K562 (cell line): ENCODE measurements around the gene C1orf56. TPM values are rescaled to one million over a fixed set of nuclear protein-coding genes. Genes with fewer than 3 reads are reported as not detected.

ENCODE experiments used
- ATAC-seq: fragments of 200-7000 bp; cut with Tn5 transposase; 3 replicates; pipeline ENCODE4 v1.9.1; 2020; ENCODE audit warnings: moderate library complexity
- BruUV-seq: library from RNA; stranded (reverse); fragments of 400-500 nt; replicated peaks from 2 replicates; lab custom pipeline; 2021; lab: Mats Ljungman, UMichigan
- CTCF ChIA-PET: fragments of 300-600 bp; formaldehyde crosslinking; extraction: SDS; loops from one replicate; lab custom pipeline; 2021; ENCODE audit warnings: low intra/inter-chr PET ratio; lab: Yijun Ruan, JAX
- POLR2A ChIA-PET: fragments of 300-600, 350-650 bp; sonication (Branson Sonifier 250); formaldehyde crosslinking; extraction: SDS; loops from one replicate; lab custom pipeline; 2021; ENCODE audit warnings: antibody characterized with exemption, inconsistent platforms; lab: Yijun Ruan, JAX
- DNase-seq, 4 experiments: peaks; one replicate each; pipeline versions ENCODE4 v3.0.0 to v3.0.0-alpha.2; 2011 to 2018; ENCODE audit warnings: low spot score in 3 of 4, mixed read lengths in 3 of 4; ENCODE audit errors: extremely low read depth in 1 of 4
- FAIRE-seq: peaks from 2 replicates; lab custom pipeline; 2011; peaks lifted over from hg19 to GRCh38; lab: Jason Lieb, UNC
- H2AFZ ChIP-seq: 2 replicates; pipeline ENCODE4 v1.6.0; 2011; ENCODE audit warnings: low read depth, low read length, control low read depth, inconsistent platforms
- H3K27ac ChIP-seq: fragments of 200-600 bp; 3 replicates; pipeline ENCODE4 v1.8.0; 2011; ENCODE audit warnings: low read depth, mild to moderate bottlenecking, control low read depth, inconsistent platforms, low read length, moderate library complexity, mixed read lengths; ENCODE audit errors: extremely low read depth
- H3K27me3 ChIP-seq, 2 experiments: fragments of 300-600 bp in 1 of 2; 2 replicates in 1 of 2; 3 replicates in 1 of 2; pipeline versions ENCODE4 v1.6.0 to v1.8.0; 2011; ENCODE audit warnings: inconsistent platforms in 2 of 2, low read length in 2 of 2, mild to moderate bottlenecking in 1 of 2, mixed read lengths in 1 of 2, moderate library complexity in 1 of 2; ENCODE audit not compliant: control insufficient read depth in 2 of 2, insufficient read depth in 2 of 2
- H3K36me3 ChIP-seq: fragments of 300-600 bp; 3 replicates; pipeline ENCODE4 v1.8.0; 2011; ENCODE audit warnings: mild to moderate bottlenecking, low read length, inconsistent platforms; ENCODE audit not compliant: control insufficient read depth, insufficient read depth
- H3K4me1 ChIP-seq, 2 experiments: fragments of 200-600 bp in 1 of 2; replicated peaks in 1 of 2; 2 replicates in 1 of 2; 3 replicates in 1 of 2; pipeline versions ENCODE4 v1.5.1 to v1.8.0; 2011; ENCODE audit warnings: inconsistent platforms in 2 of 2, low read length in 2 of 2, mild to moderate bottlenecking in 1 of 2, mixed read lengths in 1 of 2, moderate library complexity in 1 of 2; ENCODE audit not compliant: control insufficient read depth in 2 of 2, insufficient read depth in 2 of 2
- H3K4me2 ChIP-seq: 2 replicates; pipeline ENCODE4 v1.6.1; 2011; ENCODE audit warnings: low read length, control low read depth, inconsistent platforms, mixed read lengths; ENCODE audit not compliant: insufficient read depth
- H3K4me3 ChIP-seq: fragments of 200-600 bp; sonication (generic), shearing (Covaris generic); 2 replicates; pipeline ENCODE4 v1.5.1; 2016; ENCODE audit warnings: control low read depth, inconsistent platforms
- H3K79me2 ChIP-seq: fragments of 200-600 bp; 3 replicates; pipeline ENCODE4 v1.8.0; 2011; ENCODE audit warnings: low read length, inconsistent platforms; ENCODE audit not compliant: control insufficient read depth, insufficient read depth
- H3K9ac ChIP-seq, 2 experiments: 2 replicates each; pipeline versions ENCODE4 v1.6.0 to v1.6.1; 2011; ENCODE audit warnings: low read depth in 2 of 2, low read length in 2 of 2, control low read depth in 1 of 2, inconsistent platforms in 1 of 2, mild to moderate bottlenecking in 1 of 2, mixed read lengths in 1 of 2; ENCODE audit not compliant: insufficient read depth in 1 of 2
- H3K9me1 ChIP-seq: one replicate; pipeline ENCODE4 v1.6.0; 2011; ENCODE audit warnings: inconsistent platforms, mild to moderate bottlenecking, low read length, moderate library complexity; ENCODE audit not compliant: control insufficient read depth, insufficient read depth
- H3K9me3 ChIP-seq: replicated peaks from 2 replicates; pipeline ENCODE4 v1.5.1; 2011; ENCODE audit warnings: low read depth, low read length, inconsistent platforms; ENCODE audit not compliant: control insufficient read depth, insufficient read depth
- H4K20me1 ChIP-seq: replicated peaks from 2 replicates; pipeline ENCODE4 v1.6.1; 2011; ENCODE audit warnings: low read length, inconsistent platforms, mixed read lengths; ENCODE audit not compliant: control insufficient read depth, insufficient read depth
- CCAR2 ChIP-seq: fragments of 200-400 bp; formaldehyde crosslinking; IDR thresholded peaks from 2 replicates; pipeline ENCODE4 v1.6.1; 2017; ENCODE audit warnings: mild to moderate bottlenecking, low read depth, low read length
- EZH2 ChIP-seq: IDR thresholded peaks from 2 replicates; pipeline ENCODE4 v1.6.1; 2012; ENCODE audit warnings: low read depth, mild to moderate bottlenecking, inconsistent platforms, low read length, borderline replicate concordance
- HMG20B ChIP-seq: fragments of 250-450 bp; sonication (Bioruptor Pico); IDR thresholded peaks from 2 replicates; pipeline ENCODE4 v1.5.0; 2021; ENCODE audit warnings: mild to moderate bottlenecking
- MTF1 ChIP-seq: fragments of 250-450 bp; sonication (Bioruptor Pico); IDR thresholded peaks from 2 replicates; pipeline ENCODE4 v1.9.0; 2021; ENCODE audit warnings: moderate library complexity, mild to moderate bottlenecking, inconsistent platforms, borderline replicate concordance
- NCOA4 ChIP-seq: fragments of 450-650 bp; IDR thresholded peaks from 2 replicates; pipeline ENCODE4 v1.6.1; 2018; ENCODE audit warnings: mild to moderate bottlenecking; ENCODE audit not compliant: partially characterized antibody
- RBM15 ChIP-seq: fragments of 200-400 bp; formaldehyde crosslinking; IDR thresholded peaks from 2 replicates; pipeline ENCODE4 v1.6.1; 2018; ENCODE audit warnings: mild to moderate bottlenecking, low read length, moderate library complexity; ENCODE audit not compliant: insufficient read depth
- RBM34 ChIP-seq: fragments of 200-400 bp; formaldehyde crosslinking; IDR thresholded peaks from 2 replicates; pipeline ENCODE4 v1.6.1; 2018; ENCODE audit warnings: low read length, borderline replicate concordance; ENCODE audit not compliant: insufficient read depth
- SNIP1 ChIP-seq: fragments of 450-650 bp; IDR thresholded peaks from 2 replicates; pipeline ENCODE4 v1.7.1; 2017; ENCODE audit warnings: low read depth, mild to moderate bottlenecking
- ZFPM2 ChIP-seq: fragments of 250-450 bp; sonication (Bioruptor Pico); IDR thresholded peaks from 2 replicates; pipeline ENCODE4 v1.5.1; 2022; ENCODE audit warnings: mild to moderate bottlenecking
- in situ Hi-C: fragments of 300-500 bp; cut with MboI; formaldehyde crosslinking; loops from 4 replicates; pipeline ENCODE4 v1.15.0; 2018; ENCODE audit warnings: inconsistent platforms, mixed read lengths
- intact Hi-C: fragments of 100-400 bp; cut with micrococcal nuclease; formaldehyde crosslinking; loops from 2 replicates; pipeline ENCODE4 v1.14.2; 2022
- polyA plus RNA-seq, 8 experiments: library from polyadenylated mRNA; depleted of rRNA in 4 of 8; stranded (reverse) in 5 of 8; unstranded in 3 of 8; fragments of >200 nt; fragmentation: Nextera tagmentation in 2 of 8; fragmentation: Illumina TruSeq in 1 of 8; extraction: Ambion mirVana in 2 of 8; extraction: Trizol in 1 of 8; gene quantifications; 2 replicates each; pipeline versions ENCODE4 v1.2.1 to v1.2.3, GENCODE V29; 2011 to 2014; ENCODE audit warnings: inconsistent platforms in 1 of 8, missing spikeins in 1 of 8
- total RNA-seq, 7 experiments: library from RNA; depleted of rRNA in 6 of 7; stranded (reverse); fragments of >200 nt in 6 of 7; fragmentation: Illumina TruSeq in 2 of 7; extraction: Trizol in 2 of 7; gene quantifications; 2 replicates each; pipeline versions ENCODE4 v1.2.1 to v1.2.3, GENCODE V29; 2011 to 2021; ENCODE audit warnings: low replicate concordance in 1 of 7
- TF ChIP-seq, protein P1 (sequence below): fragments of 250-450 bp; sonication (Bioruptor Pico); IDR thresholded peaks from 2 replicates; pipeline ENCODE4 v1.5.0; 2021; ENCODE audit warnings: mild to moderate bottlenecking, moderate library complexity
- TF ChIP-seq, protein P2 (sequence below), 2 experiments: fragments of 450-650 bp; conservative IDR thresholded peaks; 2 replicates each; pipeline ENCODE4 v1.6.1; 2017; ENCODE audit warnings: mild to moderate bottlenecking in 2 of 2, moderate library complexity in 2 of 2
- TF ChIP-seq, protein P3 (sequence below): fragments of 250-450 bp; sonication (Bioruptor Pico); IDR thresholded peaks from 2 replicates; pipeline ENCODE4 v1.8.0; 2021; ENCODE audit warnings: moderate library complexity, mild to moderate bottlenecking, inconsistent platforms

C1orf56 gene
- total and polyA plus RNA-seq, 9 of the 15 experiments (the other 6 are each of a cell fraction or from before 2014, with no cell fraction given), result 0.18 to 15.7 (median 1.1) TPM

DNA sequence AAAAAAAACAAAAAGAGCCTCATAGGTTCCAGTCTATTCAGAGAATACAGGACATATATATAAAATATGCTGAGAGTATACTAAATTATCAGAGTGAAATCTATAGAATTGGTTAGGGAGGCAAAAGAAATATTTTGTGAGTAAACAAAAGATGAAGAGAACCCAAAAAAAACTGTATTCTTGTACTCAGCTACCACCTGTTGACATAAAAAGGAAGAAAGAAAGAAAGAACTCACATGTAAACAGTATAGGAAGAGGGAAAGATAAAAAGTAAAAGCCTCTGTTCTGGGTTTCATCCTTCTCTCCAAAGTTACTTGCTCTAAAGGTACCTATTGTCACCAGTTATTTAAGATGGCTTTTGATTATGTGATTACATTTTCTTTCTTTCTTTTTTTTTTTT lies 21.1 kb upstream of the C1orf56 start:
- no peak overlapping the region for H2AFZ ChIP-seq
- FAIRE-seq (no peak), DNase-seq (no peak), ATAC-seq (no peak)
- no peaks in the 10 kb centered on the region for H3K79me2 ChIP-seq
- H3K9me3 ChIP-seq, result no peaks in the 10 kb centered on the region
- no peaks in the 10 kb centered on the region for H3K9me1 ChIP-seq
- CTCF ChIA-PET, result interaction anchor here (0.6 kb wide), 1 partner anchor 47 kb away, joined by 7 read pairs; no protein-coding TSS in a partner anchor
- H3K4me2 ChIP-seq, result no peak overlapping the region
- H3K36me3 ChIP-seq, result peaks cover 56% of the 10 kb centered on the region
- no peak overlapping the region for H3K4me3 ChIP-seq
- BruUV-seq, result no TSS peak
- no peaks in the 10 kb centered on the region for H3K27me3 ChIP-seq
- H3K9ac ChIP-seq, result no peak overlapping the region
- intact Hi-C loops, result no loop called here
- no peaks in the 10 kb centered on the region for H4K20me1 ChIP-seq
- no peaks in the 10 kb centered on the region; a peak in 2 of 5 replicates for H3K4me1 ChIP-seq
- in situ Hi-C loops, result no loop called here
- POLR2A ChIA-PET, result interaction anchor here (1.7 kb wide), 1 partner anchor 23 kb away, joined by 4 read pairs; no protein-coding TSS in a partner anchor
- H3K27ac ChIP-seq, result no peak overlapping the region
- no peak for TF ChIP-seq RBM15
- TF ChIP-seq, protein P1, sequence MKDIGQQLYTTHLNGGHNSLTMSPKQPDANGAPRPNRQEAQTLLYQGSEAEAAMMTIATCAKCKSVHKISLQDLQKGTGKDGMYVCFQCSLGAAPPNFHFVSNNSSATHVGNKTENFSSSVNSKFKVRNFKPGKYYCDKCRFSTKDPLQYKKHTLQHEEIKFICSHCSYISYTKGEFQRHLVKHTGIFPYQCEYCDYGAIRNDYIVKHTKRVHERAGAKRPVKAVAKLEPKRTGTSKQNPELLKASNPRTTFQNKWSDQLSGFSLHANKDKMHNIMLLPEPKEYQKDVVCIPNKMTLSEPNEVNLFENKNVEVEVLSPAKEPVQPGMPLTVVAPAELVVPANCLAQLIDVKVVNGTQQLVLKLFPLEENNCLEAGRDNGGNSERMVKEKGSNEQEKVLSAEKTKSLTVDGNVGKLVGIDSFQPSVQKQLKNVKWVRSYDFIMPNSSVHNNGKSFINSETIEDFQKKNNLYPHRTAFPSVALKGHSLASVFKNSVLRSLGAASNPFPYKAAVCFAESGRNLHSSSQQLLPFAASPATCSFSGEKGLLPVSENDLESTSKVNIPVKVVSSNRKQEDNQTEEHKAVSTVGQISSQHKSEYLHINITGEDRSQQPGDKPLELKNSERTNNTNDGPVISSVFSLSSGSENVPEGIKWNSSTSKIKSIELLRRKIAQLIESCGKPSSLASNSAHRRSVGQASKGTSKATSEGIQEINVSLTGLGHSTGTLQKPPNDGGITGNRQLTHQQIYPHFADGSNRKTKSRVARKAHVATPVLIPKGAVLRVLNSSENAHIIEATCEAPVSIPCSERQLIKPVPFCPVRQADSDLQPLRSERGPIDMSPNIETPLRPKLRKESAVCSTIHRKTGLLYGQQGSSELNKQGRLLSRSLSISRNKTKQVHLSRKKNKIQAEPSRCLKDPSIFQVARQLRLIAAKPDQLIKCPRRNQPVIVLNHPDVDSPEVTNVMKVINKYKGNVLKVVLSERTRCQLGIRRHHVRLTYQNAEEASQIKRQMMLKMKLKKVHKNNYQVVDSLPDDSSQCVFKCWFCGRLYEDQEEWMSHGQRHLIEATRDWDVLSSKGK, result no peak
- TF ChIP-seq EZH2, result no peak
- TF ChIP-seq MTF1 (CRISPR knock-in tag), result no peak
- TF ChIP-seq NCOA4, result no peak
- no peak for TF ChIP-seq CCAR2
- no peak for TF ChIP-seq SNIP1
- no peak for TF ChIP-seq HMG20B
- no peak for TF ChIP-seq ZFPM2 (CRISPR knock-in tag)
- no peak for TF ChIP-seq RBM34
- TF ChIP-seq, protein P2, sequence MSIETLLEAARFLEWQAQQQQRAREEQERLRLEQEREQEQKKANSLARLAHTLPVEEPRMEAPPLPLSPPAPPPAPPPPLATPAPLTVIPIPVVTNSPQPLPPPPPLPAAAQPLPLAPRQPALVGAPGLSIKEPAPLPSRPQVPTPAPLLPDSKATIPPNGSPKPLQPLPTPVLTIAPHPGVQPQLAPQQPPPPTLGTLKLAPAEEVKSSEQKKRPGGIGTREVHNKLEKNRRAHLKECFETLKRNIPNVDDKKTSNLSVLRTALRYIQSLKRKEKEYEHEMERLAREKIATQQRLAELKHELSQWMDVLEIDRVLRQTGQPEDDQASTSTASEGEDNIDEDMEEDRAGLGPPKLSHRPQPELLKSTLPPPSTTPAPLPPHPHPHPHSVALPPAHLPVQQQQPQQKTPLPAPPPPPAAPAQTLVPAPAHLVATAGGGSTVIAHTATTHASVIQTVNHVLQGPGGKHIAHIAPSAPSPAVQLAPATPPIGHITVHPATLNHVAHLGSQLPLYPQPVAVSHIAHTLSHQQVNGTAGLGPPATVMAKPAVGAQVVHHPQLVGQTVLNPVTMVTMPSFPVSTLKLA (conservative IDR thresholded peaks at IDR 0.05), result no peak
- TF ChIP-seq, protein P3, sequence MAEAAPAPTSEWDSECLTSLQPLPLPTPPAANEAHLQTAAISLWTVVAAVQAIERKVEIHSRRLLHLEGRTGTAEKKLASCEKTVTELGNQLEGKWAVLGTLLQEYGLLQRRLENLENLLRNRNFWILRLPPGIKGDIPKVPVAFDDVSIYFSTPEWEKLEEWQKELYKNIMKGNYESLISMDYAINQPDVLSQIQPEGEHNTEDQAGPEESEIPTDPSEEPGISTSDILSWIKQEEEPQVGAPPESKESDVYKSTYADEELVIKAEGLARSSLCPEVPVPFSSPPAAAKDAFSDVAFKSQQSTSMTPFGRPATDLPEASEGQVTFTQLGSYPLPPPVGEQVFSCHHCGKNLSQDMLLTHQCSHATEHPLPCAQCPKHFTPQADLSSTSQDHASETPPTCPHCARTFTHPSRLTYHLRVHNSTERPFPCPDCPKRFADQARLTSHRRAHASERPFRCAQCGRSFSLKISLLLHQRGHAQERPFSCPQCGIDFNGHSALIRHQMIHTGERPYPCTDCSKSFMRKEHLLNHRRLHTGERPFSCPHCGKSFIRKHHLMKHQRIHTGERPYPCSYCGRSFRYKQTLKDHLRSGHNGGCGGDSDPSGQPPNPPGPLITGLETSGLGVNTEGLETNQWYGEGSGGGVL, result no peak
